HG03039 (cell line): ENCODE measurements around the gene SHISA9.

Experiments used
- ATAC-seq: cut with Tn5 transposase; IDR thresholded peaks from one replicate; pipeline ENCODE4 v1.9.1; 2021; ENCODE audit warnings: mild to moderate bottlenecking, moderate library complexity; ENCODE audit not compliant: unreplicated experiment

The SHISA9 gene

GRCh38 chr16:13155780-13156179 lies 254.4 kb downstream of the SHISA9 start:
- no peak for ATAC-seq

GRCh38 chr16:13157082-13157481 lies 255.7 kb downstream of the SHISA9 start:
- ATAC-seq, result no peak

GRCh38 chr16:13158427-13158826 lies 257.0 kb downstream of the SHISA9 start:
- no peak for ATAC-seq

- ATAC-seq, result no peak
These were observed 263.6 kb downstream of the SHISA9 start for GRCh38 chr16:13165024-13165423.

GRCh38 chr16:13168091-13168572 lies 266.7 kb downstream of the SHISA9 start:
- no peak for ATAC-seq

- ATAC-seq, result no peak
These were observed 269.9 kb downstream of the SHISA9 start for GRCh38 chr16:13171313-13171712.

- no peak for ATAC-seq
These were observed 275.3 kb downstream of the SHISA9 start for GRCh38 chr16:13176711-13177110.

- ATAC-seq, result no peak
These were observed 276.9 kb downstream of the SHISA9 start for GRCh38 chr16:13178318-13178717.

GRCh38 chr16:13181432-13181831 lies 280.0 kb downstream of the SHISA9 start:
- no peak for ATAC-seq

- no peak for ATAC-seq
These were observed 285.4 kb downstream of the SHISA9 start for GRCh38 chr16:13186813-13187212.

- no peak for ATAC-seq
These were observed 287.9 kb downstream of the SHISA9 start for GRCh38 chr16:13189250-13189649.

- ATAC-seq, result no peak
These were observed 292.3 kb downstream of the SHISA9 start for GRCh38 chr16:13193721-13194120.

GRCh38 chr16:13194766-13195165 lies 293.4 kb downstream of the SHISA9 start:
- no peak for ATAC-seq

- no peak for ATAC-seq
These were observed 302.3 kb downstream of the SHISA9 start for GRCh38 chr16:13203725-13204124.

- no peak for ATAC-seq
These were observed 304.0 kb downstream of the SHISA9 start for GRCh38 chr16:13205352-13205751.

- ATAC-seq, result no peak
These were observed 305.2 kb downstream of the SHISA9 start for GRCh38 chr16:13206606-13207005.

- no peak for ATAC-seq
These were observed 305.8 kb downstream of the SHISA9 start for GRCh38 chr16:13207151-13207550.

- no peak for ATAC-seq
These were observed 322.3 kb downstream of the SHISA9 start for GRCh38 chr16:13223666-13224065.

- ATAC-seq, result no peak
These were observed 327.6 kb downstream of the SHISA9 start for GRCh38 chr16:13229039-13229438.

GRCh38 chr16:13231365-13231764 lies 330.0 kb downstream of the SHISA9 start:
- no peak for ATAC-seq

- ATAC-seq, result no peak
These were observed 333.6 kb downstream of the SHISA9 start for GRCh38 chr16:13234999-13235398.

GRCh38 chr16:13236308-13236707 lies 334.9 kb downstream of the SHISA9 start:
- ATAC-seq, result no peak

- no peak for ATAC-seq
These were observed 336.8 kb downstream of the SHISA9 start for GRCh38 chr16:13238182-13238581.

- no peak for ATAC-seq
These were observed 340.8 kb downstream of the SHISA9 start for GRCh38 chr16:13242201-13242600.
